ENCODE results near the gene DNASE2.
"Not testable (repeated sequence)": the region's sequence is repeated elsewhere in the genome, so short reads cannot be mapped to it uniquely, and the experiment has no call there.

DNASE2 gene

GRCh38 chr19:12881172-12881808 is at the start of gene DNASE2:
DNASE2 (minus strand) TSS chr19:12881449; CDS start chr19:12881375, 74 bp downstream.
- peak; percentile 86 for DNase-seq (ENCODE audit: low read depth)

- no peak for DNase-seq (ENCODE audit: low read depth)
Measured at GRCh38 chr19:12930002-12930645, 48.9 kb upstream of the DNASE2 start.

- no peak for DNase-seq (ENCODE audit: low read depth)
Measured at GRCh38 chr19:12924621-12925310, 43.5 kb upstream of the DNASE2 start.

GRCh38 chr19:12922959-12923358 is 41.7 kb upstream of the DNASE2 start:
- DNase-seq (ENCODE audit: low read depth), result no peak

GRCh38 chr19:12921047-12921446 is 39.8 kb upstream of the DNASE2 start:
- no peak for DNase-seq (ENCODE audit: low read depth)

- DNase-seq (ENCODE audit: low read depth), result no peak
Measured at GRCh38 chr19:12918253-12918652, 37.0 kb upstream of the DNASE2 start.

- DNase-seq (ENCODE audit: low read depth), result not testable (repeated sequence)
Measured at GRCh38 chr19:12915860-12916259, 34.6 kb upstream of the DNASE2 start.

- no peak for DNase-seq (ENCODE audit: low read depth)
Measured at GRCh38 chr19:12913851-12914690, 32.8 kb upstream of the DNASE2 start.

GRCh38 chr19:12913011-12913561 is 31.8 kb upstream of the DNASE2 start:
- peak; percentile 39 for DNase-seq (ENCODE audit: low read depth)

GRCh38 chr19:12912571-12912970 is 31.3 kb upstream of the DNASE2 start:
- DNase-seq (ENCODE audit: low read depth), result no peak

- DNase-seq (ENCODE audit: low read depth), result no peak
Measured at GRCh38 chr19:12907166-12907565, 25.9 kb upstream of the DNASE2 start.

- DNase-seq (ENCODE audit: low read depth), result no peak
Measured at GRCh38 chr19:12899891-12900518, 18.8 kb upstream of the DNASE2 start.

GRCh38 chr19:12896460-12896859 is 15.2 kb upstream of the DNASE2 start:
- DNase-seq (ENCODE audit: low read depth), result no peak

- no peak for DNase-seq (ENCODE audit: low read depth)
Measured at GRCh38 chr19:12893582-12893981, 12.3 kb upstream of the DNASE2 start.

- DNase-seq (ENCODE audit: low read depth), result no peak
Measured at GRCh38 chr19:12891553-12892021, 10.3 kb upstream of the DNASE2 start.

- peak; percentile 99 for DNase-seq (ENCODE audit: low read depth)
Measured at GRCh38 chr19:12890787-12891552, 9.7 kb upstream of the DNASE2 start, which contains the start of gene GCDH. GCDH (plus strand) TSS chr19:12891160; CDS start chr19:12891305, 145 bp downstream.

GRCh38 chr19:12890299-12890786 is 9.1 kb upstream of the DNASE2 start:
- not testable (repeated sequence) for DNase-seq (ENCODE audit: low read depth)

- no peak for DNase-seq (ENCODE audit: low read depth)
Measured at GRCh38 chr19:12888006-12888603, 6.9 kb upstream of the DNASE2 start.

GRCh38 chr19:12886969-12887747 is 5.9 kb upstream of the DNASE2 start, which contains the start of gene KLF1:
KLF1 (minus strand) TSS chr19:12887201; CDS start chr19:12887140, 61 bp downstream.
- no peak for DNase-seq (ENCODE audit: low read depth)

All from amniotic epithelial cell (primary cell).